ENCODE results near the gene KCNJ16.

GRCh38 chr17:70153210-70153609, 78.2 kb downstream of the KCNJ16 start:
- TF ChIP-seq CTCF (conservative IDR thresholded peaks at IDR 0.05; ENCODE audit: low read length) (no peak), EZH2phosphoT487 (IDR thresholded peaks at IDR 0.05; ENCODE audit: borderline replicate concordance) (no peak)

Data from Loucy (cell line).